ENCODE measurements around the gene XAGE5. TPM values are rescaled to one million over a fixed set of nuclear protein-coding genes. Genes with fewer than 3 reads are reported as not detected.
"Not testable (repeated sequence)": the region's sequence is repeated elsewhere in the genome, so short reads cannot be mapped to it uniquely, and the experiment has no call there.

XAGE5 gene
- total and polyA plus RNA-seq, 4 experiments from 2014 or later: not detected

- Mint-ChIP-seq H3K4me3 (no peak overlapping the region), H3K27ac (no peak overlapping the region), H3K4me1 (no peaks in the 10 kb centered on the region), H3K9me3 (no peaks in the 10 kb centered on the region), H3K36me3 (no peaks in the 10 kb centered on the region), H3K27me3 (no peaks in the 10 kb centered on the region)
- no peaks in the 10 kb centered on the region for H3K9me3 ChIP-seq (ENCODE audit: control insufficient read depth in 1 of 2, low read length in 2 of 2)
- no peaks in the 10 kb centered on the region for H3K4me1 ChIP-seq (ENCODE audit: insufficient read depth, low read length)
- H3K4me3 ChIP-seq (ENCODE audit: low read length in 2 of 2): no peak overlapping the region
- H3K36me3 ChIP-seq (ENCODE audit: insufficient read depth, low read length): no peaks in the 10 kb centered on the region
- H3K27ac ChIP-seq (ENCODE audit: low read depth, low read length): no peak overlapping the region
- intact Hi-C loops (cut with micrococcal nuclease): no loop called here
- ChIA-PET POLR2A (ENCODE audit: partially characterized antibody) (no interaction called here), CTCF (ENCODE audit: partially characterized antibody) (no interaction called here)
- H3K27me3 ChIP-seq (ENCODE audit: insufficient read depth, low read length): no peaks in the 10 kb centered on the region
- DNase-seq: no peak
Measured at GRCh38 chrX:52830551-52830950, 19.5 kb downstream of the XAGE5 start.

- Histone ChIP-seq H3K27me3 (ENCODE audit: insufficient read depth, low read length) (no peaks in the 10 kb centered on the region), H3K36me3 (ENCODE audit: insufficient read depth, low read length) (no peaks in the 10 kb centered on the region), H3K4me3 (ENCODE audit: low read length in 2 of 2) (no peak overlapping the region), H3K4me1 (ENCODE audit: insufficient read depth, low read length) (no peaks in the 10 kb centered on the region), H3K9me3 (ENCODE audit: control insufficient read depth in 1 of 2, low read length in 2 of 2) (no peaks in the 10 kb centered on the region), H3K27ac (ENCODE audit: low read depth, low read length) (no peak overlapping the region)
- peaks cover 0 to 3% (median 0%) of the 10 kb centered on the region in 8 donors for H3K9me3 Mint-ChIP-seq
- POLR2A ChIA-PET (ENCODE audit: partially characterized antibody): no interaction called here
- CTCF ChIA-PET (ENCODE audit: partially characterized antibody): no interaction called here
- intact Hi-C loops (cut with micrococcal nuclease): no loop called here
- H3K36me3 Mint-ChIP-seq: no peaks in the 10 kb centered on the region
- H3K4me1 Mint-ChIP-seq: no peaks in the 10 kb centered on the region
- peaks cover 0 to 2% of the 10 kb centered on the region in 2 donors for H3K27me3 Mint-ChIP-seq
- no peak overlapping the region for H3K4me3 Mint-ChIP-seq
- H3K27ac Mint-ChIP-seq: no peak overlapping the region
- DNase-seq: no peak
Measured at GRCh38 chrX:52839137-52839536, 28.1 kb downstream of the XAGE5 start.

- H3K4me3 Mint-ChIP-seq; H3K27me3 ChIP-seq (ENCODE audit: insufficient read depth, low read length); POLR2A ChIA-PET (ENCODE audit: partially characterized antibody); CTCF ChIA-PET (ENCODE audit: partially characterized antibody); H3K4me1 Mint-ChIP-seq; H3K27me3 Mint-ChIP-seq; H3K9me3 ChIP-seq (ENCODE audit: control insufficient read depth in 1 of 2, low read length in 2 of 2); H3K4me1 ChIP-seq (ENCODE audit: insufficient read depth, low read length); H3K4me3 ChIP-seq (ENCODE audit: low read length in 2 of 2); H3K27ac Mint-ChIP-seq; intact Hi-C loops (cut with micrococcal nuclease); H3K27ac ChIP-seq (ENCODE audit: low read depth, low read length); H3K36me3 Mint-ChIP-seq; H3K9me3 Mint-ChIP-seq; DNase-seq; H3K36me3 ChIP-seq (ENCODE audit: insufficient read depth, low read length): not testable (repeated sequence)
Measured at GRCh38 chrX:52843619-52844018, 32.5 kb downstream of the XAGE5 start.

- no peak for DNase-seq
- Mint-ChIP-seq H3K4me1 (no peaks in the 10 kb centered on the region), H3K4me3 (no peak overlapping the region), H3K36me3 (no peaks in the 10 kb centered on the region), H3K27me3 (peaks cover 6 to 7% of the 10 kb centered on the region in 2 donors), H3K9me3 (no peaks in the 10 kb centered on the region), H3K27ac (no peak overlapping the region)
- Histone ChIP-seq H3K27me3 (ENCODE audit: insufficient read depth, low read length) (no peaks in the 10 kb centered on the region), H3K9me3 (ENCODE audit: control insufficient read depth in 1 of 2, low read length in 2 of 2) (no peaks in the 10 kb centered on the region), H3K36me3 (ENCODE audit: insufficient read depth, low read length) (no peaks in the 10 kb centered on the region), H3K27ac (ENCODE audit: low read depth, low read length) (no peak overlapping the region), H3K4me3 (ENCODE audit: low read length in 2 of 2) (no peak overlapping the region), H3K4me1 (ENCODE audit: insufficient read depth, low read length) (no peaks in the 10 kb centered on the region)
- ChIA-PET CTCF (ENCODE audit: partially characterized antibody) (no interaction called here), POLR2A (ENCODE audit: partially characterized antibody) (no interaction called here)
- intact Hi-C loops (cut with micrococcal nuclease): no loop called here
Measured at GRCh38 chrX:52852110-52852860, 41.2 kb downstream of the XAGE5 start.

- not testable (repeated sequence) for H3K36me3 ChIP-seq (ENCODE audit: insufficient read depth, low read length); H3K27ac Mint-ChIP-seq; H3K9me3 ChIP-seq (ENCODE audit: control insufficient read depth in 1 of 2, low read length in 2 of 2)
Measured at GRCh38 chrX:52856991-52857525, 46.0 kb downstream of the XAGE5 start.

GRCh38 chrX:52865343-52865998 lies 54.4 kb downstream of the XAGE5 start:
- H3K27me3 Mint-ChIP-seq: peaks cover 0 to 6% of the 10 kb centered on the region in 2 donors
- intact Hi-C loops (cut with micrococcal nuclease): no loop called here
- H3K27ac ChIP-seq (ENCODE audit: low read depth, low read length): no peak overlapping the region
- H3K4me1 Mint-ChIP-seq: no peaks in the 10 kb centered on the region
- H3K9me3 Mint-ChIP-seq: no peaks in the 10 kb centered on the region
- no peaks in the 10 kb centered on the region for H3K4me1 ChIP-seq (ENCODE audit: insufficient read depth, low read length)
- H3K4me3 ChIP-seq (ENCODE audit: low read length in 2 of 2): no peak overlapping the region
- no peaks in the 10 kb centered on the region for H3K9me3 ChIP-seq (ENCODE audit: control insufficient read depth in 1 of 2, low read length in 2 of 2)
- ChIA-PET POLR2A (ENCODE audit: partially characterized antibody) (no interaction called here), CTCF (ENCODE audit: partially characterized antibody) (no interaction called here)
- no peaks in the 10 kb centered on the region for H3K36me3 ChIP-seq (ENCODE audit: insufficient read depth, low read length)
- H3K27me3 ChIP-seq (ENCODE audit: insufficient read depth, low read length): no peaks in the 10 kb centered on the region
- no peak overlapping the region for H3K4me3 Mint-ChIP-seq
- DNase-seq: no peak
- no peaks in the 10 kb centered on the region for H3K36me3 Mint-ChIP-seq
- no peak overlapping the region for H3K27ac Mint-ChIP-seq

More at GRCh38 chrX:52856991-52857525, 46.0 kb downstream of the XAGE5 start:
- H3K36me3 Mint-ChIP-seq; H3K27me3 Mint-ChIP-seq; intact Hi-C loops (cut with micrococcal nuclease); H3K4me1 ChIP-seq (ENCODE audit: insufficient read depth, low read length); H3K9me3 Mint-ChIP-seq; DNase-seq; H3K27ac ChIP-seq (ENCODE audit: low read depth, low read length); H3K27me3 ChIP-seq (ENCODE audit: insufficient read depth, low read length); H3K4me3 ChIP-seq (ENCODE audit: low read length in 2 of 2); H3K4me1 Mint-ChIP-seq; H3K4me3 Mint-ChIP-seq; POLR2A ChIA-PET (ENCODE audit: partially characterized antibody): not testable (repeated sequence)
- CTCF ChIA-PET (ENCODE audit: partially characterized antibody): interaction anchor here (1.1 kb wide), 1 partner anchor 10 kb away, joined by 3 read pairs; no protein-coding TSS in a partner anchor

Measured in CD4-positive, alpha-beta memory T cell (primary cell).